ENCODE measurements around the gene DPP3.

DPP3 gene

GRCh38 chr11:66465373-66466224, 14.6 kb upstream of the DPP3 start:
- DNase-seq, result no peak

DNA sequence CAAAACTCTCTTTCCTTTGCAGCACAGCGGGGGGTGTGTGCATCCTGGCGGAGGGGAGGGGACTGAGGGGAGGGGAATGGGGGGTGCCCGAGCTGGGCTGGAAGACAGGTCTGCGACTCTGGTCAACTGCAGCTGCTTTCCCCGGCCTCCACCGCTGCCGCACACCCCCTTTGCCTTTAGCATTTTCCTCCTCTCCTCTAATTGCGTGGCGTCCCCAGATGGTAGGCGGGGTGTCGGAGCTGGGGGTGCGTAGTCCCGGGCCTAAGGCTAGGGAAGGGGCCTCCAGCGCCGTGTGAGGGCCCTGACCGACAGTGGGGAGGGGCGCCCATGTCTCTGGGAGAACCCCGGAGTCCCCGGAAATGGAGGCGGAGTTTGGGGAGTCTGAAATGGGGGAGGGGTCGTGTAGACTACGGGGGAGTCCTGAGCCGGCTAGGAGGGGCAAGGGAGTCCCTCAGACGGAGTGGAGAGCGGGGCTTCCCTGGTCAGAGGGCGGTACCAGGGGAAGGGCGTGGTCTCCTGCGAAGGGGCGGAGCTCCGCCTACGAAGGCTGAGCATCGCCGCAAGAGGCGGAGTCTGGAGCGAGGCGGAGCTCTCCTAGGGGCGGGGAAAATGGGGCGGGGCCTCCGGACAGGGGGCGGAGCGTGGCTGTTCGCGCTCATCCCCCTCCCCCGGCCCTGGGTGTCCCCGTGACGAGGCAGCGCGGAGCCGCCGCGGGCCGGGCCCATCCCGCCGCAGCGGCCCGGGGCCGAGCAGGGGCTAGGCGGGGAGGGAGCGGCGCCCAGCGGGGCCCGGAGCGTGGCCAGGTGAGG, 13.8 kb upstream of the DPP3 start, which contains the start of gene PELI3:
Gene PELI3 (plus strand): TSS at position 681 of the 809 bp plus-strand sequence. CDS start 1,224 bp downstream, outside the sequence.
- DNase-seq, result peak; percentile 64

- no peak for DNase-seq
Measured at GRCh38 chr11:66467034-66467659, 13.1 kb upstream of the DPP3 start.

GRCh38 chr11:66467756-66468155, 12.5 kb upstream of the DPP3 start:
- DNase-seq, result no peak

GRCh38 chr11:66468691-66469090, 11.5 kb upstream of the DPP3 start:
- DNase-seq, result no peak

- DNase-seq, result no peak
Measured at GRCh38 chr11:66469441-66469840, 10.8 kb upstream of the DPP3 start.

DNA sequence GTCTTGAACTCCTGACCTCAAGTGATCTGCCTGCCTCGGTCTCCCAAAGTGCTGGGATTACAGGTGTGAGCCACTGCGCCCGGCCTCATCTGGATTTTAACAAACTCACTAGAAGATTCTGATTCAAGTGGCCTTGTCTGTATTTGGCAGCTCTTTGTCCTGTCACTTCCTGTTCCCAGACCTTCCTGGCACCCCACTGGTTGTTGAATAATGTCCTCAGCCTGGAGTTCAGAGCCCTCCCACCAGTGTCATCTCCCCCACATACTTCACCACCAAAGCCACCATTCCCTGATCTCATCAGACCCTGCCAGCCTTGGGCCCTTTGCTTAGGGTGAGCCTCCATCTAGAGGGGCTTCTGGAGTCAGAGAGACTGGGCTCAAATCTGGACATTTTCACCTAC, 10.2 kb upstream of the DPP3 start:
- no peak for DNase-seq

DNA sequence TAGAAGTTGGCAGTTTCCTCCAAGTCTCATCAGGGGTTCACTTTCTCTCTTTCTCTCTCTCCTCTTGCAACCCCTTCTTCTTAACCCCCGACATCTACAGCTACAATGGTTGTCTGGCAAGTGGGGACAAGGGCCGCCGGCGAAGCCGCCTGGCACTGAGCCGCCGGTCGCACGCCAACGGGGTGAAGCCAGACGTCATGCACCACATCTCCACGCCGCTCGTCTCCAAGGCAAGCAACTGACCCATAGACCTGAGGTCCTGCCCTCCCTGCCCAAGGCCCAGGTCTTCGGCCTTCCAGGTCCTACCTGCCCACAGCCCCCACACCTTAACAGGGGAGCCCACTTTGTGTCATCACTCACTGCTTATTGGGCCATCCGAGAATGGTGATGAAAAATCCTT, 9.1 kb upstream of the DPP3 start:
- no peak for DNase-seq

DNA sequence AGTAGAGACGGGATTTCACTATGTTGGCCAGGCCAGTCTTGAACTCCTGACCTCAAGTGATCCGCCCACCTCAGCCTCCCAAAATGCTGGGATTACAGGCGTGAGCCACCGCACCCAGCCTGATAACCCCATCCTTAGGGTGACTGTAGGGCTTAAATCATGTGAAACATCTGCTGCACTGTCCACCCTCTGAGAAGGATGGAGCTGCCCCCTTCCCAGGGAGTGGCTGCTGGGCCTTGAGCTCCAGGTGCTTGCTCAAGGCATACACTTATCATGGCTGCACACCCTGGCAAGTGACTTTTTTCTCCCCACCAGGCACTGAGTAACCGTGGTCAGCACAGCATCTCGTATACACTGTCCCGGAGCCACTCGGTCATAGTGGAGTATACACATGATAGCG, 8.2 kb upstream of the DPP3 start:
- DNase-seq, result no peak

DNA sequence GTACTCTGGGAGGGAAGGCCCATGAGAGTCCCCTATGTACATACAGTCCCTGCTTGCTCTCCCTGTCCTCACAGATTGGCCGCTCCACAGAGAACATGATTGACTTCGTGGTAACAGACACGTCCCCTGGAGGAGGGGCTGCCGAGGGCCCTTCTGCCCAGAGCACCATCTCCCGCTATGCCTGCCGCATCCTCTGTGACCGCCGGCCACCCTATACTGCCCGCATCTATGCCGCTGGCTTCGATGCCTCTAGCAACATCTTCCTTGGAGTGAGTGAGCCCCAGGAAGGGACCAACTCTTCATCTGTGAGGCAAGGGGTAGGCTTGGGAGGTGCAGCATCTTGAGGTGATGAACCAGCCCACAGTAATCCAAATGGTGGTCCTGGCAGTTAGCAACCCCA, 7.1 kb upstream of the DPP3 start:
- no peak for DNase-seq

DNA sequence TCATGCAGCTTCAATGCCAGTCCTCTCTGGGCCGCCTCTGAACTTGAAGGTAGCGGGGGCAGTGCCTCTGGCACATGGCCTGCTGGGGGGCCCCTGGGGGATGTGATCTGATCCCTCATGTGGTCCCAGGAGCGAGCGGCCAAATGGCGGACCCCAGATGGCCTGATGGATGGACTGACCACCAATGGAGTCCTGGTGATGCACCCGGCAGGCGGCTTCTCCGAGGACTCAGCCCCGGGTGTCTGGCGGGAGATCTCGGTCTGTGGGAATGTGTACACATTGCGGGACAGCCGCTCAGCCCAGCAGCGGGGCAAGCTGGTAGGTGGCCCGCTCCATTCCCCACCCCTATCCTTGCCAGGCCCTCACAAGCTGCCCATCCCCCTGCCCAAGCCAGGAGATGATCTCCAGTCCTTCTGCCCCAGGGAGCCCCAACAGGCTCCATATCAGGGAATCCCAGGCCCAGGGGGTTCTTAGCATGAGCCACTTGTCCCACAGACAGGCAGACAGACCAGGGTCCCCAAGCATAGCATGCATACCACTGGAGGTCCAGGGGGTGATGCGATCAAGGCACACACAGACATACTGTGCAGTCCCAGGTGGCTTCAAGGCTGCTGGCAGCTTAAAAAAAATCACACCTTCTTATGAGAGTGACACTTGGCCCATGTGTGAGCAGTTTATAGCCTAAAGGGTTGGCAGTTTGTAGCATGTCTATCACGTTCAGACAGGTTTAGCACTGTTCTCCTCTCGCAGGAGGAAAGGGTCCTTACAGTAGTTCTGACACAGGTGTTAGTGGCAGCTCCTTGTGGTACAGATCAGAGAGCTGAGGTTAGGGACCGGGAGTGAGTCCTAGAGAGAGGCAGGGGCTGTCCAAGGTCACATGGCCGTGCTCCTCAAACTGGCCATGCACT, 6.4 kb upstream of the DPP3 start:
- DNase-seq, result no peak

- DNase-seq, result no peak
Measured at GRCh38 chr11:66475349-66476172, 4.7 kb upstream of the DPP3 start.

GRCh38 chr11:66476173-66476840, 3.9 kb upstream of the DPP3 start:
- DNase-seq, result no peak

GRCh38 chr11:66476841-66477251, 3.4 kb upstream of the DPP3 start:
- DNase-seq, result no peak

GRCh38 chr11:66477263-66478201, 2.7 kb upstream of the DPP3 start:
- DNase-seq, result no peak

DNA sequence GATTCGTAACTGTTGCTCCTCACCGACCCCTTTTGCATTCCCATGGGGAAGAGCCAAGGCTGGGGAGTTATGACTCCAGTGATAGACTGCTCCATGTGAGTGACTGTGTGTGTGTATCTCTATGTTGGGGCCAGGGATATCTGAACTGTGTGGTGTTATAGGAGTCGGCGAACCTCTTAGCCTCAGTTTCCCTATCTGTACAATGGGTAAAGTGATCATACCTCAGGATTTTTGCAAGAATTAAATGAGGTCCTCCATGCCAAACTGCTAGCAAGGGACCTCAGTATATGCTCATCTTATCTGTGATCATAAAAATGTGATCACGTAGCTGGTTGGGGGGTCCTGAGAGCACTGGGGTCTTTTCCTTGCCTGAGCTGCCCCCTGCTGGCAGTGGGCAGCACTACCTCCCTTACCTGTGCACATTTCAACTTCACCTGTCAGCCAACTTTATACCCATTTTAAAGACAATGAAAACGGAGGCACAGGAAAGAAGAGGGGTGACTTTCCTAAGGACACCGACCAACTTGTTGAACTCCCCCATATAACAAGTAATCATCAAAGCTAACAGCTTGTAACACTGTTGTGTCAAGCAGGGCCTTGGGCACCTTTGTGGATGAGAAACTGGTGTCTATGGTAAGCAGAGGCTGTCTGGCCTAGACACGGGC, 1.4 kb upstream of the DPP3 start:
- no peak for DNase-seq

DNA sequence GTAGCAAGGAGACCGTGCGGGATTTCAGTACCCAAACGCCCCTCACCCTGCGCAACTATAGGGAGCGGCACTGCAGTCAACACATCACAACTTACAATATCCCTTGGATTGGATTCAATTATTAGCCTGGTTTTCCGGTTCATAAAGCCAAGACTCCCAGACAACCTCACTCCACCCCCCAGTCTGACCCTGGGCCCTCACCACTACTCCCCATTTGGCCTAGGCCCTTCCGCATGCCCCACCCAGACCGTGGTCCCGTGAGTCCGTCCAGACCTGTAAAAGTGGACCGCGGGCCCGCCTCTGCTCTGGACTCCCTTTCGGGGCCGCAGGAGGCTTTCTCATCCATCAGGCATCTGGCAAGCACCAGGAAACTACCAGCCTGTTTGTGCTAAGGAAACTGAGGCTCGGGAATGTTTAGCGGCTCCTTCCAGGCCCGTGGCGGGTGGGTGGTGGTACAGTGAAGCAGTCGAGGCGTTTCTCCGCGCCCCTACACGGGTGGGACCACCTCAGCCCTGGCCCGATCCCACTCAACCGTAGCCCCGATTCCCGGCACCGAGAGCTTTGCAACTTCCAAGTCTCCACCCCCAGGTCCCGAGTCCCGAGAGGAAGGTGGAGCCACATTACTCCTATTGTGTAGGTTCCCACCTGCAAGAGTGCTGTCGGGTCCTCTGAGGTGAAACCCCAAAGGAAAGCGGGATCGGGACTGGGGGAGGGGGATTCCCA, 679 bp upstream of the DPP3 start:
- DNase-seq, result peak; percentile 78

DNA sequence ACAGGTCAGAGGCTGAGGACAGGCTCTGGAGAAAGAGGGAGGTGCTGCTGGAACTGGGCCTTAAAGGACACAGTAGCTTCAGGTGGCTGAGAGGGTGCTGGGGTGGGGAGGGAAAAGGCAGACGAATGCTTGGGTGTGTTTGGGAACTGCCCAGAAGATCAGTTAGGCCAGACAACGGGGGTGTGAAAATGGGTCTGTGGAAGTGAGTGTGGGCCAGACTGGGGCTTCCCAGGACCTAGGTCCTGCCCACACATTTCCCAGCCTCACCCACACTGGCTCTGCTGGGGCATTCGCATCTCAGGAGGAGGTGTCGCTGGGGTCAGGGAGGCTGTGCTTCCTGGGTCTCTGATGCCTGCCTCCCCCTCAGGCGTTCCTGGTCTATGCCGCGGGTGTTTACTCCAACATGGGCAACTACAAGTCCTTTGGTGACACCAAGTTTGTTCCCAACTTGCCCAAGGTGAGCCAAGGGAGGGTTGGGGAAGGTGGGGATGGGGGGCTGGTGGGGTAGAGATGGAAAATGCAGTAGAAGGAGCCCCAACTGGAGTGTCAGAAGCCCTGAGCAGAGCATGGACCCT, 4.7 kb downstream of the DPP3 start:
- no peak for DNase-seq
